ENCODE measurements around the gene TAMALIN.

The TAMALIN gene

GRCh38 chr12:52004042-52004648 is 2.6 kb upstream of the TAMALIN start:
- Histone ChIP-seq H2AFZ (ENCODE audit: low read length) (no peak overlapping the region), H4K20me1 (ENCODE audit: insufficient read depth, low read length, poor library complexity, severe bottlenecking) (no peaks in the 10 kb centered on the region), H3F3A (ENCODE audit: low read depth) (no peaks in the 10 kb centered on the region), H3K27me3 (ENCODE audit: insufficient read depth, low read length, poor library complexity, severe bottlenecking) (peaks cover 4% of the 10 kb centered on the region), H3K36me3 (ENCODE audit: insufficient read depth, low read length) (no peaks in the 10 kb centered on the region), H3K4me1 (ENCODE audit: insufficient read depth, low read length, poor library complexity, severe bottlenecking) (peaks cover 19% of the 10 kb centered on the region), H3K4me2 (ENCODE audit: low read depth, low read length, poor library complexity, severe bottlenecking) (no peak overlapping the region), H3K9me3 (ENCODE audit: insufficient read depth, low read depth, low read length) (no peaks in the 10 kb centered on the region), H3K9me2 (replicated peaks; ENCODE audit: low read depth, low read length) (no peaks in the 10 kb centered on the region), H3K4me3 (ENCODE audit: low read length, poor library complexity, severe bottlenecking) (no peak overlapping the region), H3K9ac (ENCODE audit: low read depth, low read length, poor library complexity, severe bottlenecking) (no peak overlapping the region), H3K79me2 (ENCODE audit: insufficient read depth, low read length) (no peaks in the 10 kb centered on the region)
- peak; percentile 81 for TF ChIP-seq CTCF (conservative IDR thresholded peaks at IDR 0.05; ENCODE audit: low read length)
- no peak for TF ChIP-seq EZH2phosphoT487 (IDR thresholded peaks at IDR 0.05; ENCODE audit: borderline replicate concordance)

GRCh38 chr12:52005218-52005902 is 1.4 kb upstream of the TAMALIN start:
- Histone ChIP-seq H3K9me3 (ENCODE audit: insufficient read depth, low read depth, low read length) (no peaks in the 10 kb centered on the region), H3K79me2 (ENCODE audit: insufficient read depth, low read length) (no peaks in the 10 kb centered on the region), H3K9ac (ENCODE audit: low read depth, low read length, poor library complexity, severe bottlenecking) (no peak overlapping the region), H3K27me3 (ENCODE audit: insufficient read depth, low read length, poor library complexity, severe bottlenecking) (peaks cover 4% of the 10 kb centered on the region), H3K36me3 (ENCODE audit: insufficient read depth, low read length) (no peaks in the 10 kb centered on the region), H2AFZ (ENCODE audit: low read length) (no peak overlapping the region), H3K4me1 (ENCODE audit: insufficient read depth, low read length, poor library complexity, severe bottlenecking) (peaks cover 25% of the 10 kb centered on the region), H3K4me2 (ENCODE audit: low read depth, low read length, poor library complexity, severe bottlenecking) (no peak overlapping the region), H3K4me3 (ENCODE audit: low read length, poor library complexity, severe bottlenecking) (no peak overlapping the region), H3K9me2 (replicated peaks; ENCODE audit: low read depth, low read length) (no peaks in the 10 kb centered on the region), H3F3A (ENCODE audit: low read depth) (no peaks in the 10 kb centered on the region), H4K20me1 (ENCODE audit: insufficient read depth, low read length, poor library complexity, severe bottlenecking) (no peaks in the 10 kb centered on the region)
- TF ChIP-seq CTCF (conservative IDR thresholded peaks at IDR 0.05; ENCODE audit: low read length) (no peak), EZH2phosphoT487 (IDR thresholded peaks at IDR 0.05; ENCODE audit: borderline replicate concordance) (no peak)

DNA sequence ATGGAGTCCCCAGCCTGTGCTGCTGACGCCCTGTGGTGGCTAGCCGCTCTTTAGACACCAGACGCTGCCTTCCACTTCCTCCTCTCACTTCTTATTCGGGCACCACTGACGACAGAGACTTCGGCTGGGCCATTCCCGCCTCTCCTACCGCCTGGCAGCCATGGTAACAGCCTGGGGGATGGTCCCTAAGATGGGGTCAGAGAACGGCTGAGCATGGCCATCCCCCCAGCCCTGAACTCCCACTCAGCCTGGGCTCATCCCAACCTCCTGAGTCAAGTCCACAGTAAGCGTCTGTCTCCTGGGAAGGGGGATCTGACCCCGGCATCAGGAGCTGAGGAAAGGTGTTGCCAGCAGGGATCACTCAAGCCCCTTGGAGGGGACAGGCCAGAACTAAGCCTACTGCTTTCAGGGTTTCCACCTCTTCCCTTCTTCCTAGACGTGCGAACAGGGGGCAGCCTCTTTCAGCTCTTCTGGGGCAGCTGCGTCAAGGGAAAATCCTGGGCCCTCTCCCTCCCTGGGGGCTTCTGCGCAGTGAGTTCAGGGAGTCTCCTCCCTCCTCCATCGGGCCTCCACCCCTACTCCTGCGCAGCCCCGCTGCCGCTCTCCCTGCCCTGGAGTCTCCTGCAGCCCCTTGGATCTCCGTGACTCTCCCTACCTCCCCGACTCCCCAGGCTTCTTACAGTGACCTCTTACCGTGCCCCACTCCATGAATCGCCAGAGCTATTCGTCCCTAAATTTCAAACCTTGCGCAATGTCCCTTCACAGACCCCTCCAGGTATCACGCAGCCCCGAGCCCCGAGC is 643 bp upstream of the TAMALIN start:
- Histone ChIP-seq H4K20me1 (ENCODE audit: insufficient read depth, low read length, poor library complexity, severe bottlenecking) (no peaks in the 10 kb centered on the region), H3K79me2 (ENCODE audit: insufficient read depth, low read length) (no peaks in the 10 kb centered on the region), H3K27me3 (ENCODE audit: insufficient read depth, low read length, poor library complexity, severe bottlenecking) (peaks cover 4% of the 10 kb centered on the region), H3K9me2 (replicated peaks; ENCODE audit: low read depth, low read length) (no peaks in the 10 kb centered on the region), H3K36me3 (ENCODE audit: insufficient read depth, low read length) (no peaks in the 10 kb centered on the region), H2AFZ (ENCODE audit: low read length) (0 out of 2 replicates have a peak overlapping the region, but pooled peaks have one; percentile 40), H3K9ac (ENCODE audit: low read depth, low read length, poor library complexity, severe bottlenecking) (no peak overlapping the region), H3K4me3 (ENCODE audit: low read length, poor library complexity, severe bottlenecking) (peak overlapping the region; percentile 80), H3K4me2 (ENCODE audit: low read depth, low read length, poor library complexity, severe bottlenecking) (peak overlapping the region; percentile 90), H3F3A (ENCODE audit: low read depth) (no peaks in the 10 kb centered on the region), H3K9me3 (ENCODE audit: insufficient read depth, low read depth, low read length) (no peaks in the 10 kb centered on the region), H3K4me1 (ENCODE audit: insufficient read depth, low read length, poor library complexity, severe bottlenecking) (peaks cover 29% of the 10 kb centered on the region)
- TF ChIP-seq CTCF (conservative IDR thresholded peaks at IDR 0.05; ENCODE audit: low read length) (no peak), EZH2phosphoT487 (IDR thresholded peaks at IDR 0.05; ENCODE audit: borderline replicate concordance) (no peak)
